Colonic mucosa (tissue), 4 donors: ENCODE measurements around the gene AUTS2. TPM values are rescaled to one million over a fixed set of nuclear protein-coding genes. Genes with fewer than 3 reads are reported as not detected.

Experiments used
- DNase-seq: peaks from one replicate; pipeline ENCODE4 v3.0.0-alpha.2; 2020
- H3K27ac ChIP-seq: fragments of 200-600 bp; one replicate; pipeline ENCODE4 v1.8.0; 2021
- H3K27me3 ChIP-seq: fragments of 200-600 bp; one replicate; pipeline ENCODE4 v1.8.0; 2021
- H3K36me3 ChIP-seq: fragments of 200-600 bp; one replicate; pipeline ENCODE4 v1.8.0; 2021
- H3K4me1 ChIP-seq: fragments of 200-600 bp; one replicate; pipeline ENCODE4 v1.8.0; 2021; ENCODE audit warnings: mild to moderate bottlenecking
- H3K4me3 ChIP-seq: fragments of 200-600 bp; one replicate; pipeline ENCODE4 v1.8.0; 2021
- H3K9ac ChIP-seq, 2 donors: one replicate each; pipeline ENCODE4 v1.7.0; 2013; ENCODE audit warnings: control low read depth in 2 of 2, low read depth in 2 of 2, low read length in 2 of 2
- H3K9me3 ChIP-seq: fragments of 200-600 bp; one replicate; pipeline ENCODE4 v1.8.0; 2021
- CTCF ChIP-seq: fragments of 200-600 bp; IDR thresholded peaks from one replicate; pipeline ENCODE4 v1.8.0; 2022; ENCODE audit warnings: antibody characterized with exemption, mild to moderate bottlenecking
- intact Hi-C: fragments of 100-400 bp; cut with DNase I; formaldehyde crosslinking; loops from one replicate; pipeline ENCODE4 v1.14.1; 2022
- total RNA-seq, 2 donors: library from RNA; stranded (reverse); fragmentation: NEBNext Ultra II Directional in 1 of 2; extraction: Animal tissue kit (Norgen Biotek cat#: 25700) in 1 of 2; gene quantifications; one replicate each; pipeline ENCODE4 v1.2.1, GENCODE V29; 2021
- donor health status: healthy.
- donor health status: DM: no; HTN: no; CAD: no.
- donor health status: DM: no; HTN: no; CAD: no.

Gene AUTS2
- total RNA-seq, 2 donors from 2014 or later, result 39.8 to 42.3 TPM

GRCh38 chr7:70303780-70304179 lies 705.5 kb downstream of the AUTS2 start:
- intact Hi-C loops, result no loop called here
- H3K27ac ChIP-seq, result no peak overlapping the region

GRCh38 chr7:70306173-70306572 lies 707.9 kb downstream of the AUTS2 start:
- Histone ChIP-seq H3K4me3 (no peak overlapping the region), H3K36me3 (no peaks in the 10 kb centered on the region), H3K27me3 (no peaks in the 10 kb centered on the region), H3K27ac (no peak overlapping the region), H3K9ac (no peak overlapping the region), H3K9me3 (no peaks in the 10 kb centered on the region), H3K4me1 (no peaks in the 10 kb centered on the region)
- intact Hi-C loops, result no loop called here
- no peak for TF ChIP-seq CTCF
- no peak for DNase-seq

More at GRCh38 chr7:70303780-70304179, 705.5 kb downstream of the AUTS2 start:
- Histone ChIP-seq H3K9me3 (no peaks in the 10 kb centered on the region), H3K27me3 (no peaks in the 10 kb centered on the region), H3K4me1 (no peaks in the 10 kb centered on the region), H3K9ac (no peak overlapping the region), H3K4me3 (no peak overlapping the region), H3K36me3 (no peaks in the 10 kb centered on the region)
- DNase-seq, result no peak
- no peak for TF ChIP-seq CTCF

GRCh38 chr7:70307544-70308106 lies 709.4 kb downstream of the AUTS2 start:
- H3K9me3 ChIP-seq, result no peaks in the 10 kb centered on the region
- H3K27ac ChIP-seq, result no peak overlapping the region
- no peaks in the 10 kb centered on the region for H3K27me3 ChIP-seq
- TF ChIP-seq CTCF, result no peak
- H3K9ac ChIP-seq, result no peak overlapping the region
- H3K4me1 ChIP-seq, result no peaks in the 10 kb centered on the region
- DNase-seq, result no peak
- no peak overlapping the region for H3K4me3 ChIP-seq
- intact Hi-C loops, result no loop called here
- no peaks in the 10 kb centered on the region for H3K36me3 ChIP-seq

GRCh38 chr7:70312336-70312735 lies 714.1 kb downstream of the AUTS2 start:
- Histone ChIP-seq H3K27me3 (no peaks in the 10 kb centered on the region), H3K9me3 (no peaks in the 10 kb centered on the region), H3K9ac (no peak overlapping the region), H3K4me3 (no peak overlapping the region), H3K4me1 (no peaks in the 10 kb centered on the region), H3K36me3 (no peaks in the 10 kb centered on the region), H3K27ac (no peak overlapping the region)
- DNase-seq, result no peak
- intact Hi-C loops, result no loop called here
- TF ChIP-seq CTCF, result no peak

DNA sequence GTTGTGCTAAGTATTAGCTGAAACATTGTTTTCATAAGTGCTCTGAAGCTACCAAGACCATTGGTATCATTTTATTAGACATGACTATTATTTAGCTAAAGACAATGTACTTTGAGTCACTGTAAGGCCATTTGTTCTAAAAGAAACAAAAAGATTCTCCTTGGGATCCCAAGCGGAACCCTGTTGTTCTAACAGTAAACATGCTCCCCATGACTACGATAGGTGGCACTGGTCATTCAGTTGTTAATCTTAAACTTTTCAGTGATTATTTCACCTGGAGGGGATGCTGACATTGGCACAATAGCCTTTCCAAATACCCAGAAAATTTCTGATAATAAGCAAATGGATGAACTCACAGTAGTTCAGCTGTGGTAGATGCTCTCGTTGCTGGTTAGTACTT lies 715.0 kb downstream of the AUTS2 start:
- Histone ChIP-seq H3K27ac (no peak overlapping the region), H3K27me3 (no peaks in the 10 kb centered on the region), H3K4me1 (no peaks in the 10 kb centered on the region), H3K9me3 (no peaks in the 10 kb centered on the region), H3K9ac (no peak overlapping the region), H3K36me3 (no peaks in the 10 kb centered on the region), H3K4me3 (no peak overlapping the region)
- DNase-seq, result no peak
- no peak for TF ChIP-seq CTCF
- intact Hi-C loops, result no loop called here
